Caco-2 (cell line): Measurements from ENCODE around the gene PCAT6. TPM values are rescaled to one million over a fixed set of nuclear protein-coding genes. Genes with fewer than 3 reads are reported as not detected.

Experiments
- BruUV-seq: library from RNA; stranded (reverse); fragments of 400-500 nt; replicated peaks from 2 replicates; lab custom pipeline; 2021; lab: Mats Ljungman, UMichigan
- CTCF ChIA-PET: fragments of 300-600 bp; sonication (Branson Sonifier 250); formaldehyde crosslinking; loops from one replicate; lab custom pipeline; 2022; ENCODE audit warnings: antibody characterized with exemption; lab: Charles Lee
- POLR2A ChIA-PET: fragments of 300-600 bp; sonication (Branson Sonifier 250); formaldehyde crosslinking; loops from one replicate; lab custom pipeline; 2022; ENCODE audit warnings: antibody characterized with exemption; lab: Charles Lee
- DNase-seq, 2 experiments: peaks; one replicate each; pipeline versions ENCODE4 v3.0.0 to v3.0.0-alpha.2; 2020 to 2022
- H3K27me3 ChIP-seq: replicated peaks from 2 replicates; pipeline ENCODE4 v1.6.0; 2011; ENCODE audit warnings: low read length; ENCODE audit not compliant: control insufficient read depth, insufficient read depth
- H3K36me3 ChIP-seq: 2 replicates; pipeline ENCODE4 v1.5.1; 2011; ENCODE audit warnings: low read length; ENCODE audit not compliant: control insufficient read depth, insufficient read depth
- H3K4me1 ChIP-seq: fragments of 250-450 bp; sonication (Bioruptor Pico); 2 replicates; pipeline ENCODE4 v1.5.1; 2020; ENCODE audit warnings: mild to moderate bottlenecking
- H3K4me3 ChIP-seq: 2 replicates; pipeline ENCODE4 v1.5.1; 2011; ENCODE audit warnings: low read depth, mild to moderate bottlenecking, control low read depth, low read length
- H3K9me3 ChIP-seq: fragments of 250-450 bp; sonication (Bioruptor Pico); 2 replicates; pipeline ENCODE4 v1.5.1; 2020; ENCODE audit warnings: mild to moderate bottlenecking, moderate library complexity
- H3K27ac Mint-ChIP-seq: one replicate; pipeline ENCODE4 v1.8.0; 2022; ENCODE audit warnings: mixed read lengths; ENCODE audit not compliant: unreplicated experiment
- H3K27me3 Mint-ChIP-seq: one replicate; pipeline ENCODE4 v1.8.0; 2022; ENCODE audit warnings: mixed read lengths; ENCODE audit not compliant: insufficient read depth, unreplicated experiment
- H3K36me3 Mint-ChIP-seq: one replicate; pipeline ENCODE4 v1.8.0; 2022; ENCODE audit warnings: mild to moderate bottlenecking, mixed read lengths; ENCODE audit not compliant: insufficient read depth, unreplicated experiment
- H3K4me1 Mint-ChIP-seq: one replicate; pipeline ENCODE4 v1.8.0; 2022; ENCODE audit warnings: low read depth, mixed read lengths; ENCODE audit not compliant: unreplicated experiment
- H3K4me3 Mint-ChIP-seq: one replicate; pipeline ENCODE4 v1.8.0; 2022; ENCODE audit warnings: mild to moderate bottlenecking, moderate library complexity, mixed read lengths; ENCODE audit not compliant: unreplicated experiment
- H3K9me3 Mint-ChIP-seq: one replicate; pipeline ENCODE4 v1.8.0; 2022; ENCODE audit warnings: mixed read lengths; ENCODE audit not compliant: unreplicated experiment
- CTCF ChIP-seq, 2 experiments: fragments of 200-600 bp in 1 of 2; IDR thresholded peaks; 1 replicate in 1 of 2; 2 replicates in 1 of 2; pipeline versions ENCODE4 v1.5.1 to v1.8.0; 2011 to 2022; ENCODE audit warnings: antibody characterized with exemption in 1 of 2, control low read depth in 1 of 2, inconsistent platforms in 1 of 2, low read depth in 1 of 2, low read length in 1 of 2, mild to moderate bottlenecking in 1 of 2, moderate library complexity in 1 of 2; ENCODE audit not compliant: insufficient read depth in 1 of 2, severe bottlenecking in 1 of 2, unreplicated experiment in 1 of 2
- intact Hi-C: fragments of 100-400 bp; cut with micrococcal nuclease; formaldehyde crosslinking; loops from one replicate; pipeline ENCODE4 v1.10.0; 2022; ENCODE audit not compliant: unreplicated experiment
- total RNA-seq: library from RNA; stranded (reverse); gene quantifications from 2 replicates; pipeline ENCODE4 v1.2.3, GENCODE V29; 2022

Gene PCAT6
- total RNA-seq, 1 experiment from 2014 or later = not detected

GRCh38 chr1:202857136-202857610 lies 46.4 kb downstream of the PCAT6 start:
- H3K9me3 ChIP-seq = no peaks in the 10 kb centered on the region
- POLR2A ChIA-PET = interaction anchor here (0.6 kb wide), 1 partner anchor 98 kb away, joined by 3 read pairs; no protein-coding TSS in a partner anchor
- H3K4me3 Mint-ChIP-seq = peak overlapping the region; percentile 22

DNA sequence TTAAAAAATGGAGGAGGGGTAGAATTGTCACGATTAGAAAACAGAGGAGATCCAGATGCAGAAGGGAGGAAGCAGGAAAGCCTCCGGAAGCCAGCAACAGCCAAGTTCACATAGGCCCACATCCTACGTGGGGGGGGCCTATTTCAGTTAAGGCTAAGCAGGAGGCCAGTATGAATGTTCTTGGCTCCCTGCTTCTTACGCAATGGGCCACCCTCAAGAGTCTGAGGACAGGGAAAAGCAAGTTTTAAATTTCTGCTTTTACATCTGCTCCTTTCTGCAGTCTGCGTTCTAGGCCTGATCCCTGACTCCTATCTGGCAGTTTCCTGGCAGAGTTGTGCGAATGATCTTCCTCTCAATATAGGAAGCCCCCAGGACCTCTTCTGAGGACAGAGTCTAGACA lies 47.6 kb downstream of the PCAT6 start:
- H3K4me3 ChIP-seq = no peak overlapping the region
- Mint-ChIP-seq H3K4me1 (peaks cover 33% of the 10 kb centered on the region), H3K27me3 (no peaks in the 10 kb centered on the region), H3K4me3 (peak overlapping the region; percentile 97), H3K9me3 (no peaks in the 10 kb centered on the region), H3K27ac (peak overlapping the region; percentile 95), H3K36me3 (peaks cover 60% of the 10 kb centered on the region)
- POLR2A ChIA-PET = no interaction called here
- intact Hi-C loops = no loop called here
- BruUV-seq = no TSS peak
- CTCF ChIA-PET = interaction anchor here (0.8 kb wide), 1 partner anchor 69 kb away, joined by 5 read pairs; the partner anchor contains the start of gene KLHL12
- H3K9me3 ChIP-seq = no peaks in the 10 kb centered on the region
- peaks cover 62% of the 10 kb centered on the region for H3K4me1 ChIP-seq
- no peaks in the 10 kb centered on the region for H3K27me3 ChIP-seq
- H3K36me3 ChIP-seq = peaks cover 11% of the 10 kb centered on the region
- no peak for TF ChIP-seq CTCF (IDR thresholded peaks at IDR 0.05; ENCODE audit: insufficient read depth in 1 of 2, low read depth in 1 of 2, low read length in 1 of 2, severe bottlenecking in 1 of 2, unreplicated experiment in 1 of 2)
- DNase-seq = no peak

More at GRCh38 chr1:202857136-202857610, 46.4 kb downstream of the PCAT6 start:
- no peak overlapping the region for H3K4me3 ChIP-seq
- no peaks in the 10 kb centered on the region for H3K27me3 ChIP-seq
- peaks cover 50% of the 10 kb centered on the region for H3K4me1 ChIP-seq
- DNase-seq = peak; percentile 25 to 56
- Mint-ChIP-seq H3K36me3 (peaks cover 72% of the 10 kb centered on the region), H3K9me3 (no peaks in the 10 kb centered on the region), H3K27me3 (no peaks in the 10 kb centered on the region), H3K4me1 (peaks cover 22% of the 10 kb centered on the region), H3K27ac (peak overlapping the region; percentile 59)
- intact Hi-C loops = no loop called here
- peaks cover 14% of the 10 kb centered on the region for H3K36me3 ChIP-seq
- no peak for TF ChIP-seq CTCF (IDR thresholded peaks at IDR 0.05; ENCODE audit: insufficient read depth in 1 of 2, low read depth in 1 of 2, low read length in 1 of 2, severe bottlenecking in 1 of 2, unreplicated experiment in 1 of 2)
- CTCF ChIA-PET = interaction anchor here (0.7 kb wide), 1 partner anchor 10 kb away, joined by 4 read pairs; no protein-coding TSS in a partner anchor
- no TSS peak for BruUV-seq

- DNase-seq = no peak
- ChIA-PET POLR2A (no interaction called here), CTCF (interaction anchor here (0.8 kb wide), 1 partner anchor 68 kb away, joined by 5 read pairs; the partner anchor contains the start of gene KLHL12)
- Mint-ChIP-seq H3K27ac (peak overlapping the region; percentile 95), H3K9me3 (no peaks in the 10 kb centered on the region), H3K4me3 (peak overlapping the region; percentile 97), H3K36me3 (peaks cover 60% of the 10 kb centered on the region), H3K4me1 (peaks cover 38% of the 10 kb centered on the region), H3K27me3 (no peaks in the 10 kb centered on the region)
- Histone ChIP-seq H3K9me3 (no peaks in the 10 kb centered on the region), H3K4me3 (no peak overlapping the region), H3K27me3 (no peaks in the 10 kb centered on the region), H3K36me3 (peaks cover 11% of the 10 kb centered on the region), H3K4me1 (peaks cover 67% of the 10 kb centered on the region)
- no peak for TF ChIP-seq CTCF (IDR thresholded peaks at IDR 0.05; ENCODE audit: insufficient read depth in 1 of 2, low read depth in 1 of 2, low read length in 1 of 2, severe bottlenecking in 1 of 2, unreplicated experiment in 1 of 2)
- intact Hi-C loops = no loop called here
- no TSS peak for BruUV-seq
Measured at GRCh38 chr1:202858789-202859414, 48.1 kb downstream of the PCAT6 start.
